H1 (cell line): ENCODE measurements around the gene ZDHHC8.

Source experiments
- BACH1 ChIP-seq: IDR thresholded peaks from 2 replicates; pipeline ENCODE4 v1.6.1; 2012; ENCODE audit warnings: low read length, improper control_type of control experiment
- POLR2AphosphoS5 ChIP-seq: IDR thresholded peaks from 2 replicates; pipeline ENCODE4 v1.6.1; 2011; ENCODE audit warnings: low read depth, low read length
- TF ChIP-seq, protein P1 (sequence below), 3 experiments: IDR thresholded peaks; 1 replicate in 2 of 3; 2 replicates in 1 of 3; pipeline versions ENCODE4 v1.5.1 to v1.6.1; 2011; ENCODE audit warnings: low read length in 3 of 3, mild to moderate bottlenecking in 3 of 3, inconsistent platforms in 2 of 3, low read depth in 1 of 3, moderate library complexity in 1 of 3; ENCODE audit not compliant: insufficient read depth in 1 of 3; ENCODE audit errors: control extremely low read depth in 1 of 3

DNA sequence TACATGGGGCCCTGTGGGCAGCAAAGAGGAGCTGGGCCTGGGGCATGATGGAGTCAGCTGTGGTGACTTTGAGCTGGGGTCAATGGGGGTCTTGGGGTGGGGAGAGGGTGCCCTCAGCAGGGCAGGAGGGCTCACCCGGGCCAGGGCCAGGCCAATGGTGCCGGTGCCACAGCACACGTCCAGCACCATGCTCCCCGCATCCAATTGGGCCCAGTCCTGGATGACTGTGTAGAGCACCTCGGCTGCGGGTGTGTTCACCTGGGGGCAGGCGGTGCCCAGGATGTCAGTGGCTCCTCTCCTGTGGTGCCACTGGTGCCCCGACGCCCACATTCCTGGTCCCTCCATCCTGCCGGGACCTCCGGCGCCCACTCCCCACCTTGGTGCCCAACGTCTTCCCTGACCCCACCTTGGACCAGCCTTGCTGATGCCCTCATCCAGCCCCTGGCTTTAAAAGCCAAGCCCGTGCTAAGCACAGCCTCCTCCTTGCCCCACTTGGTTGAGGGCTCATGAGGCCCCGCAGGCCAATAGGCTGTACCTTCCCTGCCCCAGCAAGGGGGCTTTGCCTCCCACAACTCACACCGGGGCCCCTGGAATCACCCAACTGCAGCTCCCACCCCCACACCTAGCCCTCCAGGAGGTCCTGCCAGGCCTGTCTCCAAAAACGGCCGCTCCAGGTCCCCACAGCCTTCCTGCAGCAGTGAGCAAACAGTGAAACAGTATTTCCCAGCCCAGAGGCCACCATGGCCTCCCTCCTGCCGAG is 17.9 kb upstream of the ZDHHC8 start:
- TF ChIP-seq, protein P1, sequence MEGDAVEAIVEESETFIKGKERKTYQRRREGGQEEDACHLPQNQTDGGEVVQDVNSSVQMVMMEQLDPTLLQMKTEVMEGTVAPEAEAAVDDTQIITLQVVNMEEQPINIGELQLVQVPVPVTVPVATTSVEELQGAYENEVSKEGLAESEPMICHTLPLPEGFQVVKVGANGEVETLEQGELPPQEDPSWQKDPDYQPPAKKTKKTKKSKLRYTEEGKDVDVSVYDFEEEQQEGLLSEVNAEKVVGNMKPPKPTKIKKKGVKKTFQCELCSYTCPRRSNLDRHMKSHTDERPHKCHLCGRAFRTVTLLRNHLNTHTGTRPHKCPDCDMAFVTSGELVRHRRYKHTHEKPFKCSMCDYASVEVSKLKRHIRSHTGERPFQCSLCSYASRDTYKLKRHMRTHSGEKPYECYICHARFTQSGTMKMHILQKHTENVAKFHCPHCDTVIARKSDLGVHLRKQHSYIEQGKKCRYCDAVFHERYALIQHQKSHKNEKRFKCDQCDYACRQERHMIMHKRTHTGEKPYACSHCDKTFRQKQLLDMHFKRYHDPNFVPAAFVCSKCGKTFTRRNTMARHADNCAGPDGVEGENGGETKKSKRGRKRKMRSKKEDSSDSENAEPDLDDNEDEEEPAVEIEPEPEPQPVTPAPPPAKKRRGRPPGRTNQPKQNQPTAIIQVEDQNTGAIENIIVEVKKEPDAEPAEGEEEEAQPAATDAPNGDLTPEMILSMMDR (IDR thresholded peaks at IDR 0.05; ENCODE audit: control extremely low read depth in 1 of 3, insufficient read depth in 1 of 3, low read depth in 1 of 3, low read length in 3 of 3), result no peak
- peak; percentile 69; the same call in 1 of the 2 replicates for TF ChIP-seq POLR2AphosphoS5
- no peak for TF ChIP-seq BACH1
